K562 (cell line): ENCODE data around the gene BRME1. TPM values are rescaled to one million over a fixed set of nuclear protein-coding genes. Genes with fewer than 3 reads are reported as not detected.

Experiments
- ATAC-seq: fragments of 200-7000 bp; cut with Tn5 transposase; 3 replicates; pipeline ENCODE4 v1.9.1; 2020; ENCODE audit warnings: moderate library complexity
- BruUV-seq: library from RNA; stranded (reverse); fragments of 400-500 nt; replicated peaks from 2 replicates; lab custom pipeline; 2021; lab: Mats Ljungman, UMichigan
- CTCF ChIA-PET: fragments of 300-600 bp; formaldehyde crosslinking; extraction: SDS; loops from one replicate; lab custom pipeline; 2021; ENCODE audit warnings: low intra/inter-chr PET ratio; lab: Yijun Ruan, JAX
- POLR2A ChIA-PET: fragments of 300-600, 350-650 bp; sonication (Branson Sonifier 250); formaldehyde crosslinking; extraction: SDS; loops from one replicate; lab custom pipeline; 2021; ENCODE audit warnings: antibody characterized with exemption, inconsistent platforms; lab: Yijun Ruan, JAX
- DNase-seq, 4 experiments: peaks; one replicate each; pipeline versions ENCODE4 v3.0.0 to v3.0.0-alpha.2; 2011 to 2018; ENCODE audit warnings: low spot score in 3 of 4, mixed read lengths in 3 of 4; ENCODE audit errors: extremely low read depth in 1 of 4
- FAIRE-seq: peaks from 2 replicates; lab custom pipeline; 2011; peaks lifted over from hg19 to GRCh38; lab: Jason Lieb, UNC
- H2AFZ ChIP-seq: 2 replicates; pipeline ENCODE4 v1.6.0; 2011; ENCODE audit warnings: low read depth, low read length, control low read depth, inconsistent platforms
- H3K27ac ChIP-seq: fragments of 200-600 bp; 3 replicates; pipeline ENCODE4 v1.8.0; 2011; ENCODE audit warnings: low read depth, mild to moderate bottlenecking, control low read depth, inconsistent platforms, low read length, moderate library complexity, mixed read lengths; ENCODE audit errors: extremely low read depth
- H3K27me3 ChIP-seq, 2 experiments: fragments of 300-600 bp in 1 of 2; 2 replicates in 1 of 2; 3 replicates in 1 of 2; pipeline versions ENCODE4 v1.6.0 to v1.8.0; 2011; ENCODE audit warnings: inconsistent platforms in 2 of 2, low read length in 2 of 2, mild to moderate bottlenecking in 1 of 2, mixed read lengths in 1 of 2, moderate library complexity in 1 of 2; ENCODE audit not compliant: control insufficient read depth in 2 of 2, insufficient read depth in 2 of 2
- H3K36me3 ChIP-seq: fragments of 300-600 bp; 3 replicates; pipeline ENCODE4 v1.8.0; 2011; ENCODE audit warnings: mild to moderate bottlenecking, low read length, inconsistent platforms; ENCODE audit not compliant: control insufficient read depth, insufficient read depth
- H3K4me1 ChIP-seq, 2 experiments: fragments of 200-600 bp in 1 of 2; replicated peaks in 1 of 2; 2 replicates in 1 of 2; 3 replicates in 1 of 2; pipeline versions ENCODE4 v1.5.1 to v1.8.0; 2011; ENCODE audit warnings: inconsistent platforms in 2 of 2, low read length in 2 of 2, mild to moderate bottlenecking in 1 of 2, mixed read lengths in 1 of 2, moderate library complexity in 1 of 2; ENCODE audit not compliant: control insufficient read depth in 2 of 2, insufficient read depth in 2 of 2
- H3K4me2 ChIP-seq: 2 replicates; pipeline ENCODE4 v1.6.1; 2011; ENCODE audit warnings: low read length, control low read depth, inconsistent platforms, mixed read lengths; ENCODE audit not compliant: insufficient read depth
- H3K4me3 ChIP-seq: fragments of 200-600 bp; sonication (generic), shearing (Covaris generic); 2 replicates; pipeline ENCODE4 v1.5.1; 2016; ENCODE audit warnings: control low read depth, inconsistent platforms
- H3K79me2 ChIP-seq: fragments of 200-600 bp; 3 replicates; pipeline ENCODE4 v1.8.0; 2011; ENCODE audit warnings: low read length, inconsistent platforms; ENCODE audit not compliant: control insufficient read depth, insufficient read depth
- H3K9ac ChIP-seq, 2 experiments: 2 replicates each; pipeline versions ENCODE4 v1.6.0 to v1.6.1; 2011; ENCODE audit warnings: low read depth in 2 of 2, low read length in 2 of 2, control low read depth in 1 of 2, inconsistent platforms in 1 of 2, mild to moderate bottlenecking in 1 of 2, mixed read lengths in 1 of 2; ENCODE audit not compliant: insufficient read depth in 1 of 2
- H3K9me1 ChIP-seq: one replicate; pipeline ENCODE4 v1.6.0; 2011; ENCODE audit warnings: inconsistent platforms, mild to moderate bottlenecking, low read length, moderate library complexity; ENCODE audit not compliant: control insufficient read depth, insufficient read depth
- H3K9me3 ChIP-seq: replicated peaks from 2 replicates; pipeline ENCODE4 v1.5.1; 2011; ENCODE audit warnings: low read depth, low read length, inconsistent platforms; ENCODE audit not compliant: control insufficient read depth, insufficient read depth
- H4K20me1 ChIP-seq: replicated peaks from 2 replicates; pipeline ENCODE4 v1.6.1; 2011; ENCODE audit warnings: low read length, inconsistent platforms, mixed read lengths; ENCODE audit not compliant: control insufficient read depth, insufficient read depth
- ATF3 ChIP-seq, 2 experiments: fragments of 450-650 bp in 1 of 2; sonication (generic) in 1 of 2; formaldehyde crosslinking in 1 of 2; IDR thresholded peaks in 1 of 2; conservative IDR thresholded peaks in 1 of 2; 2 replicates each; pipeline versions ENCODE4 v1.6.1 to v1.8.1; 2016 to 2023; ENCODE audit warnings: mild to moderate bottlenecking in 2 of 2, moderate library complexity in 2 of 2, inconsistent platforms in 1 of 2, missing genetic modification reagents in 1 of 2
- ATF6 ChIP-seq: sonication (generic); formaldehyde crosslinking; IDR thresholded peaks from 2 replicates; pipeline ENCODE4 v1.4.0; 2020; ENCODE audit warnings: mild to moderate bottlenecking, missing genetic modification reagents
- KAT7 ChIP-seq: sonication (generic); formaldehyde crosslinking; IDR thresholded peaks from 2 replicates; pipeline ENCODE4 v1.8.0; 2022; ENCODE audit warnings: missing genetic modification reagents, mild to moderate bottlenecking, borderline replicate concordance
- NFE2L1 ChIP-seq: fragments of 450-650 bp; IDR thresholded peaks from 2 replicates; pipeline ENCODE4 v1.6.1; 2016; ENCODE audit warnings: missing genetic modification characterization, low read depth, mild to moderate bottlenecking, missing compliant biosample characterization, moderate library complexity, borderline replicate concordance
- NR1H2 ChIP-seq: sonication (generic); formaldehyde crosslinking; IDR thresholded peaks from 2 replicates; pipeline ENCODE4 v1.4.0; 2020; ENCODE audit warnings: mild to moderate bottlenecking, missing genetic modification reagents
- TSHZ1 ChIP-seq: fragments of 250-450 bp; sonication (Bioruptor Pico); IDR thresholded peaks from 2 replicates; pipeline ENCODE4 v1.4.0; 2020; ENCODE audit warnings: mild to moderate bottlenecking, moderate library complexity
- WGBS: fragments of 100-300 bp; shearing (Covaris generic); methylation state at CpG from one replicate; pipeline ENCODE4 v1.1.6; 2016; ENCODE audit warnings: low coverage, mixed read lengths; ENCODE audit not compliant: insufficient coverage; ENCODE audit errors: missing lambda C conversion rate; 5-methylcytosine and 5-hydroxymethylcytosine counted together
- in situ Hi-C: fragments of 300-500 bp; cut with MboI; formaldehyde crosslinking; loops from 4 replicates; pipeline ENCODE4 v1.15.0; 2018; ENCODE audit warnings: inconsistent platforms, mixed read lengths
- intact Hi-C: fragments of 100-400 bp; cut with micrococcal nuclease; formaldehyde crosslinking; loops from 2 replicates; pipeline ENCODE4 v1.14.2; 2022
- polyA plus RNA-seq, 8 experiments: library from polyadenylated mRNA; depleted of rRNA in 4 of 8; stranded (reverse) in 5 of 8; unstranded in 3 of 8; fragments of >200 nt; fragmentation: Nextera tagmentation in 2 of 8; fragmentation: Illumina TruSeq in 1 of 8; extraction: Ambion mirVana in 2 of 8; extraction: Trizol in 1 of 8; gene quantifications; 2 replicates each; pipeline versions ENCODE4 v1.2.1 to v1.2.3, GENCODE V29; 2011 to 2014; ENCODE audit warnings: inconsistent platforms in 1 of 8, missing spikeins in 1 of 8
- total RNA-seq, 7 experiments: library from RNA; depleted of rRNA in 6 of 7; stranded (reverse); fragments of >200 nt in 6 of 7; fragmentation: Illumina TruSeq in 2 of 7; extraction: Trizol in 2 of 7; gene quantifications; 2 replicates each; pipeline versions ENCODE4 v1.2.1 to v1.2.3, GENCODE V29; 2011 to 2021; ENCODE audit warnings: low replicate concordance in 1 of 7

The BRME1 gene
- total and polyA plus RNA-seq, 9 of the 15 experiments (the other 6 are each of a cell fraction or from before 2014, with no cell fraction given): 0.75 to 6.1 (median 3.6) TPM

- TF ChIP-seq ATF6 (CRISPR knock-in tag) (0 out of 2 replicates have a peak, but pooled peaks have one; percentile 58), NR1H2 (CRISPR knock-in tag) (0 out of 2 replicates have a peak, but pooled peaks have one; percentile 65)
These were observed 64.6 kb downstream of the BRME1 start (continued) for GRCh38 chr19:13841086-13841961.

GRCh38 chr19:13840305-13841085, 65.4 kb downstream of the BRME1 start:
- CTCF ChIA-PET: no interaction called here
- intact Hi-C loops (no loop called here), in situ Hi-C loops (loop anchor here (10.0 kb wide), 1 partner anchor 566 kb away; no protein-coding TSS in a partner anchor)
- Histone ChIP-seq H3K36me3 (peaks cover 23% of the 10 kb centered on the region; the same call in 2 of the 3 replicates), H3K27ac (peak overlapping the region; percentile 97), H4K20me1 (0 out of 2 replicates have a peak, but pooled peaks cover 3% of the 10 kb centered on the region), H3K4me3 (peak overlapping the region; percentile 72), H3K9me1 (no peaks in the 10 kb centered on the region), H2AFZ (no peak overlapping the region), H3K4me2 (peak overlapping the region; percentile 92), H3K27me3 (no peaks in the 10 kb centered on the region), H3K4me1 (peaks cover 37 to 92% of the 10 kb centered on the region in 2 experiments), H3K9me3 (no peaks in the 10 kb centered on the region), H3K9ac (peak overlapping the region; percentile 91 to 98), H3K79me2 (peaks cover 70% of the 10 kb centered on the region)
- WGBS: 28% methylated on average over 20 of the region's 23 CpGs
- no peak for DNase-seq
- no TSS peak for BruUV-seq
- ATAC-seq: no peak
- peak; percentile 26 for FAIRE-seq
- POLR2A ChIA-PET: interaction anchor here (0.6 to 1.5 kb wide), 9 partner anchors 7 to 202 kb away, joined by 3 to 5 read pairs (median 3); a partner anchor contains a TSS
- TF ChIP-seq ATF3 (IDR thresholded peaks at IDR 0.05) (no peak), ATF3 (CRISPR knock-in tag; conservative IDR thresholded peaks at IDR 0.05) (no peak), TSHZ1 (CRISPR knock-in tag) (no peak), KAT7 (0 out of 2 replicates have a peak, but pooled peaks have one; percentile 52), NFE2L1 (no peak)
